Chondrocyte (in vitro differentiated cells): Measurements from ENCODE around the gene ABLIM1. TPM values are rescaled to one million over a fixed set of nuclear protein-coding genes. Genes with fewer than 3 reads are reported as not detected.

Source experiments
- DNase-seq: peaks from one replicate; pipeline ENCODE4 v3.0.0; 2021; ENCODE audit warnings: mixed read lengths, low spot score
- H3K27ac Mint-ChIP-seq: one replicate; pipeline ENCODE4 v1.8.0; 2021; ENCODE audit warnings: mild to moderate bottlenecking, moderate library complexity, mixed read lengths; ENCODE audit not compliant: unreplicated experiment
- H3K27me3 Mint-ChIP-seq: 2 replicates; pipeline ENCODE4 v1.8.0; 2021; ENCODE audit warnings: low read depth, mixed read lengths
- H3K36me3 Mint-ChIP-seq: 2 replicates; pipeline ENCODE4 v1.8.0; 2021; ENCODE audit warnings: low read depth, mixed read lengths
- H3K4me1 Mint-ChIP-seq: 2 replicates; pipeline ENCODE4 v1.8.0; 2021; ENCODE audit warnings: low read depth, mild to moderate bottlenecking, mixed read lengths
- H3K4me3 Mint-ChIP-seq: one replicate; pipeline ENCODE4 v1.8.0; 2021; ENCODE audit warnings: mild to moderate bottlenecking, moderate library complexity, mixed read lengths; ENCODE audit not compliant: unreplicated experiment
- H3K9me3 Mint-ChIP-seq: 2 replicates; pipeline ENCODE4 v1.8.0; 2021; ENCODE audit warnings: low read depth, mixed read lengths
- CTCF ChIP-seq: fragments of 200-600 bp; sonication (generic); IDR thresholded peaks from 2 replicates; pipeline ENCODE4 v1.5.0; 2021; ENCODE audit warnings: antibody characterized with exemption, mild to moderate bottlenecking, moderate library complexity
- total RNA-seq: library from RNA; stranded (reverse); gene quantifications from 3 replicates; pipeline ENCODE4 v1.2.1, GENCODE V29; 2021

Gene ABLIM1
- total RNA-seq, 1 donor from 2014 or later: 15.7 TPM

DNA sequence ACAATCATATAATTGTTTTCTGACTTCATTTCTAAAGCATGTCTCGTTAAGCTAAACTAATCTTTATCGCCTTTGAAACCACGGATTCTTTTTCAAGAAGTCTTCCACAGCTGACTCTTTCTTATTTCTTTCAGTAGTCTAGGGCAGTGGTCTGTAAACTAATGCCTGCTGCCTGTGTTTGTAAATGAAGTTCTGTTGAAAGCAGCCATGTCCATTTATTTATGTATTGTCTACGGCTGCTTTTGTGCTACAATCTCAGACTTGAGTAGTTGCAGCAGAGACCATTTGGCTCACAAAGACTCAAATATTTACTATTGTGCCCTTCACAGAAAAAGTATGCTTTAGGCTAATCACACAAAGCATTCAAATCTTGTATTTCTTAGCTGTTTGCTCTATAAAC, 20.3 kb upstream of the ABLIM1 start:
- H3K27me3 Mint-ChIP-seq: no peaks in the 10 kb centered on the region

DNA sequence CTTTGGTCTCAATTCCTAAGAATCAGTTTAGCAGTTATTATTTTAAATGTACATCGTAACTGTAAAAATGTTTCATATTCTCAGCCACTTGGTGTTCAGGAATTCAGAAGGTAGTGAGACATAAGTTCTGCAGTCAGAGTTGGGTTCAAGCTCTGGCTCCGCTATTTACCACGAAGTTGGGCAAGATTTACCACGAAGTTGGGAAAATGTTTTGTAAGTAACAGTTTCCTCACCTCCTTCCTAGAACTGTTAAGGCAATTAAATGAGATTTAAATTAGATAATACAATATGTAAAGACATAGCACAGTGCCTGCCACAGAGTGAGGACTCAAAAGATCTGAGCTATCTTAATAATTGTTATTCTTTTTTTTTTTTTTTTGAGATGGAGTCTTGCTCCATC, 16.3 kb upstream of the ABLIM1 start:
- no peaks in the 10 kb centered on the region for H3K27me3 Mint-ChIP-seq
- H3K4me3 Mint-ChIP-seq: no peak overlapping the region
- H3K27ac Mint-ChIP-seq: no peak overlapping the region
- H3K4me1 Mint-ChIP-seq: peaks cover 4% of the 10 kb centered on the region
- no peaks in the 10 kb centered on the region for H3K9me3 Mint-ChIP-seq
- peaks cover 2% of the 10 kb centered on the region for H3K36me3 Mint-ChIP-seq
- TF ChIP-seq CTCF: no peak
- no peak for DNase-seq

More for the DNA sequence above, 20.3 kb upstream of the ABLIM1 start:
- H3K4me3 Mint-ChIP-seq: no peak overlapping the region
- peaks cover 2% of the 10 kb centered on the region for H3K36me3 Mint-ChIP-seq
- no peak overlapping the region for H3K27ac Mint-ChIP-seq
- no peak for DNase-seq
- no peak for TF ChIP-seq CTCF
- H3K9me3 Mint-ChIP-seq: no peaks in the 10 kb centered on the region
- H3K4me1 Mint-ChIP-seq: peaks cover 26% of the 10 kb centered on the region

- Mint-ChIP-seq H3K9me3 (peaks cover 8% of the 10 kb centered on the region), H3K27me3 (no peaks in the 10 kb centered on the region), H3K27ac (no peak overlapping the region), H3K36me3 (peaks cover 7% of the 10 kb centered on the region), H3K4me1 (peaks cover 8% of the 10 kb centered on the region), H3K4me3 (no peak overlapping the region)
- DNase-seq: no peak
- TF ChIP-seq CTCF: no peak
Measured at GRCh38 chr10:114669648-114670047, 11.6 kb upstream of the ABLIM1 start.

DNA sequence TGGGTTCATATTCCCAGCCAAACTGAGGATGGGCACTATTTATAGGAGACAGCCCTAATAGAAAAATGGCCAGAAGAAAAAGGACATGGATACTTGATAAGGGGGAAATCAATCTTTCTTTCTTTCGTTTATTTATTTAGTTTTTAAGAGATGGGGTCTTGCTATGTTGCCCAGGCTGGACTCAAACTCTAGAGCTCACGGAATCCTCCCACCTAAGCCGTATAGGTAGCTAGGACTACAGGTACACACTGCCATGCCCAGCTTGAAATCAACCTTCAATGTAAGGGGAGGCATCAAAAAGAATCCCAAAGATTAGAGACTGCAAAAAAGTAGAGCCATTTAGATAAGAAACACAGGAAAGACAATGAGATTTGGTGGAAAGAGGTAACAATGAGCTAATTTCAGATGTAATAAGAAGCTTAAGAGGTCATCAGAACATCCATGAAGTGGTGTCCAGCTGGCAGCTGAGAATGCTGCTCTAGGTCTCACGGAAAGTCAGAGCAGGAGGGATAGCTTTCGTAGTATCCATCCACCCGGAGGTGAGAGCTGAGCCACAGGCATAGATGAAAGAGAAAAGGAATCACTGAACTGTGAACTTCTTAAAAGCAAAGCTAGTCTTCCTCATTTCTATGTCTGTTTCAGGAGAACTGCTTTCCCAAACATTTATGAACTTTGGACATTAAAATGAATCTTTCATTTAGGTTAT, 10.5 kb upstream of the ABLIM1 start:
- DNase-seq: no peak
- Mint-ChIP-seq H3K27me3 (no peaks in the 10 kb centered on the region), H3K27ac (no peak overlapping the region)

DNA sequence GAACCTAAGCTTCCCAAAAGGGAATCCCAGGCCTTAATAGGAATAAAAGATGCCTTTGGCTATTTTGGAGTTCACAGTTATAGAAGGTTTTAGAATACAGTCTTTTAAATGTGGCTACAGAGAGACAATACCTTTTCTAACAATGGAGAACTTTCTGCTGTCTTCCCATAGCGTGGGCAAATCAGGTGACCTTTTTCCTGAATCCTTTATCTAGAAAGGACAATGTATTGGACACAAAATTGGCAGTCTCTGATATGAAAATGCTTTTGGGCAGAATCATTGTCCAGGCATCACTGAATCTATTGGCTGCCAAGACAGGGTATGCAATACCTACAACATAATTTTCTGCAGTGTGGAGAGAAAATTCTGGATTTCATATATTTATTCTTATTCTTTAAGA, 7.8 kb upstream of the ABLIM1 start:
- H3K27ac Mint-ChIP-seq: no peak overlapping the region
- H3K9me3 Mint-ChIP-seq: peaks cover 8% of the 10 kb centered on the region
- no peak for TF ChIP-seq CTCF
- peaks cover 7% of the 10 kb centered on the region for H3K36me3 Mint-ChIP-seq
- DNase-seq: no peak
- H3K27me3 Mint-ChIP-seq: no peaks in the 10 kb centered on the region
- peaks cover 11% of the 10 kb centered on the region for H3K4me1 Mint-ChIP-seq
- H3K4me3 Mint-ChIP-seq: no peak overlapping the region

More for the DNA sequence above, 10.5 kb upstream of the ABLIM1 start:
- TF ChIP-seq CTCF: no peak
- no peak overlapping the region for H3K4me3 Mint-ChIP-seq
- H3K9me3 Mint-ChIP-seq: peaks cover 8% of the 10 kb centered on the region
- peaks cover 11% of the 10 kb centered on the region for H3K4me1 Mint-ChIP-seq
- peaks cover 7% of the 10 kb centered on the region for H3K36me3 Mint-ChIP-seq
